IgD-negative memory B cell (primary cell): ENCODE measurements around the gene BCL2. TPM values are rescaled to one million over a fixed set of nuclear protein-coding genes. Genes with fewer than 3 reads are reported as not detected.

Experiments
- H3K27ac Mint-ChIP-seq, 3 donors: one replicate each; pipeline ENCODE4 v1.8.0; 2020 to 2022; ENCODE audit warnings: mild to moderate bottlenecking in 3 of 3, mixed read lengths in 3 of 3, moderate library complexity in 1 of 3
- H3K27me3 Mint-ChIP-seq: one replicate; pipeline ENCODE4 v1.8.0; 2021; ENCODE audit warnings: mixed read lengths
- H3K36me3 Mint-ChIP-seq: one replicate; pipeline ENCODE4 v1.8.0; 2020; ENCODE audit warnings: mild to moderate bottlenecking, mixed read lengths
- H3K4me1 Mint-ChIP-seq, 3 donors: one replicate each; pipeline ENCODE4 v1.8.0; 2020 to 2022; ENCODE audit warnings: mixed read lengths in 3 of 3, mild to moderate bottlenecking in 1 of 3
- H3K4me3 Mint-ChIP-seq, 4 donors: one replicate each; pipeline ENCODE4 v1.8.0; 2020 to 2022; ENCODE audit warnings: mild to moderate bottlenecking in 4 of 4, mixed read lengths in 4 of 4, moderate library complexity in 3 of 4
- H3K9me3 Mint-ChIP-seq, 3 donors: one replicate each; pipeline ENCODE4 v1.8.0; 2020 to 2021; ENCODE audit warnings: mixed read lengths in 3 of 3, mild to moderate bottlenecking in 1 of 3
- polyA plus RNA-seq: library from polyadenylated mRNA; unstranded; fragments of 300-500 nt; fragmentation: Illumina TruSeq; gene quantifications from one replicate; pipeline ENCODE4 v1.2.3, GENCODE V29; 2021

Gene BCL2
- polyA plus RNA-seq, 1 donor from 2014 or later, result 36.2 TPM

DNA sequence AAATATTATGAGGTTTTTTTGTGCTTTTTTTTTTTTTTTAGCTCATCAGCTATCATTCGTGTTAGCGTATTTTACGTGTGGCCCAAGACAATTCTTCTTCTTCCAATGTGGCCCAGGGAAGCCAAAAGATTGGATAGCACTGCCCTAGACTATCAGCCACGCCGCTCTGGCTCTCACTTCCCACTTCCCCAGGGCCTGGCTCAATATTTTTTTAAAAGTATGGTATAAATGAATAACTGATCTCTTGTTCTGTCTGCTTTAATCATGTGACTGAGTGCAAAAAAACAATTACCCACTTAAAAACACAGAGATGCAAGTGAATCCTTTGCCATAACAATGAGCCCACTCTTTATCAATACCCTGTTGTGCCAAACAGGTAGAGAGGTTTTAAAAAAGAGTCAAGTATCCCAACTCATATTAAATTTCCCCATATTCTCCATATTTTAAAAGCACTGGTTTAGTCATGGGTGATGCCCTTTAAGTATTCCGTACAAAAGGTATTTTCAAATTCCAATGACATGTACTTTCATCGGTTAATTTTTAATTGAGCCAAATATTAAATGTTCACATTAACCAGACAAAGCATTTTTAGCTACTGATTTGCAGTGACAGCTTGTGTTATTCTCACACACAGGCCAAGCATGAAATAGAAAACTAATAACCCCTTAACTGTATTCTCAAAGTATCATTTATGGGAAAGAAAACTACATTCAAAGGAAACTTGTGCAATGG is 12.6 kb downstream of the BCL2 start:
- H3K27me3 Mint-ChIP-seq, result no peaks in the 10 kb centered on the region
- peaks cover 63 to 77% (median 76%) of the 10 kb centered on the region in 3 donors for H3K4me1 Mint-ChIP-seq

GRCh38 chr18:63306249-63306648 is 13.3 kb downstream of the BCL2 start:
- Mint-ChIP-seq H3K4me3 (peak overlapping the region in 2 of 4 donors; percentile 20 to 59), H3K4me1 (peaks cover 64 to 76% (median 75%) of the 10 kb centered on the region in 3 donors), H3K9me3 (no peaks in the 10 kb centered on the region), H3K27me3 (no peaks in the 10 kb centered on the region), H3K27ac (peak overlapping the region in 2 of 3 donors; percentile 44 to 67), H3K36me3 (peaks cover 8% of the 10 kb centered on the region)

More for the DNA sequence above, 12.6 kb downstream of the BCL2 start:
- peak overlapping the region in 2 of 3 donors; percentile 60 to 73 for H3K27ac Mint-ChIP-seq
- no peaks in the 10 kb centered on the region for H3K9me3 Mint-ChIP-seq
- peaks cover 8% of the 10 kb centered on the region for H3K36me3 Mint-ChIP-seq
- peak overlapping the region in 1 of 4 donors; percentile 36 for H3K4me3 Mint-ChIP-seq

- peak overlapping the region; percentile 29 to 92 (median 73) for H3K27ac Mint-ChIP-seq
- H3K4me3 Mint-ChIP-seq, result peak overlapping the region in 2 of 4 donors; percentile 15 to 47
- no peaks in the 10 kb centered on the region for H3K27me3 Mint-ChIP-seq
- peaks cover 10% of the 10 kb centered on the region for H3K36me3 Mint-ChIP-seq
- no peaks in the 10 kb centered on the region for H3K9me3 Mint-ChIP-seq
- peaks cover 66 to 83% (median 81%) of the 10 kb centered on the region in 3 donors for H3K4me1 Mint-ChIP-seq
These were observed 16.0 kb downstream of the BCL2 start for GRCh38 chr18:63303547-63303946.

- peaks cover 10% of the 10 kb centered on the region for H3K36me3 Mint-ChIP-seq
- H3K9me3 Mint-ChIP-seq, result no peaks in the 10 kb centered on the region
- no peaks in the 10 kb centered on the region for H3K27me3 Mint-ChIP-seq
- H3K4me1 Mint-ChIP-seq, result peaks cover 61 to 82% (median 81%) of the 10 kb centered on the region in 3 donors
- peak overlapping the region; percentile 13 to 70 (median 19) for H3K4me3 Mint-ChIP-seq
- peak overlapping the region; percentile 58 to 67 (median 59) for H3K27ac Mint-ChIP-seq
These were observed 16.7 kb downstream of the BCL2 start for GRCh38 chr18:63302636-63303405.

DNA sequence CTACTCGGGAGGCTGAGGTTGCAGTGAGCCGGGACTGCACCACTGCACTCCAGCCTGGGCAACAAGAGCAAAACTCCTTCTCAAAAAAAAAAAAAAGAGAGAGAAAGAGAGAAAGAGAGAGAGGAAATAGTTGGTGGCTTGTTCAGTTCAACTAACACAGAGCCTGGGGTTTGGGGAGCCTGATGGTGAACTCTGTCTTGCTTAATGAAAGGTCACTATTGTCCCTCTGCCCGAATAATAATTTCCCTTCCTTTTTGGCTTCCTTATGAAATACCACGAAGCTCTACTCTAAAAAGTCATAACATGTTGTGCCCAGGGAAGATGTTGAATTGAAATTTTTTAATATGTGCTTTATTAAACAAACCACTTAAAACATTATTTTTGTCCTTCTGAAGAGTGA is 17.3 kb downstream of the BCL2 start:
- Mint-ChIP-seq H3K4me3 (peak overlapping the region in 3 of 4 donors; percentile 13 to 70 (median 13)), H3K36me3 (peaks cover 10% of the 10 kb centered on the region), H3K9me3 (no peaks in the 10 kb centered on the region), H3K27me3 (no peaks in the 10 kb centered on the region), H3K4me1 (peaks cover 58 to 78% (median 77%) of the 10 kb centered on the region in 3 donors), H3K27ac (peak overlapping the region; percentile 29 to 59 (median 58))

- Mint-ChIP-seq H3K36me3 (peaks cover 8% of the 10 kb centered on the region), H3K4me1 (peaks cover 55 to 72% (median 70%) of the 10 kb centered on the region in 3 donors), H3K27me3 (no peaks in the 10 kb centered on the region), H3K9me3 (no peaks in the 10 kb centered on the region), H3K4me3 (peak overlapping the region; percentile 5 to 84 (median 63)), H3K27ac (peak overlapping the region in 2 of 3 donors; percentile 50 to 58)
These were observed 18.1 kb downstream of the BCL2 start for GRCh38 chr18:63301434-63301833.

- Mint-ChIP-seq H3K27me3 (no peaks in the 10 kb centered on the region), H3K9me3 (no peaks in the 10 kb centered on the region), H3K4me1 (peaks cover 57 to 75% (median 71%) of the 10 kb centered on the region in 3 donors), H3K4me3 (peak overlapping the region in 3 of 4 donors; percentile 55 to 78 (median 74)), H3K36me3 (peaks cover 7% of the 10 kb centered on the region), H3K27ac (peak overlapping the region; percentile 58 to 86 (median 85))
These were observed 19.5 kb downstream of the BCL2 start for GRCh38 chr18:63299837-63300745.

DNA sequence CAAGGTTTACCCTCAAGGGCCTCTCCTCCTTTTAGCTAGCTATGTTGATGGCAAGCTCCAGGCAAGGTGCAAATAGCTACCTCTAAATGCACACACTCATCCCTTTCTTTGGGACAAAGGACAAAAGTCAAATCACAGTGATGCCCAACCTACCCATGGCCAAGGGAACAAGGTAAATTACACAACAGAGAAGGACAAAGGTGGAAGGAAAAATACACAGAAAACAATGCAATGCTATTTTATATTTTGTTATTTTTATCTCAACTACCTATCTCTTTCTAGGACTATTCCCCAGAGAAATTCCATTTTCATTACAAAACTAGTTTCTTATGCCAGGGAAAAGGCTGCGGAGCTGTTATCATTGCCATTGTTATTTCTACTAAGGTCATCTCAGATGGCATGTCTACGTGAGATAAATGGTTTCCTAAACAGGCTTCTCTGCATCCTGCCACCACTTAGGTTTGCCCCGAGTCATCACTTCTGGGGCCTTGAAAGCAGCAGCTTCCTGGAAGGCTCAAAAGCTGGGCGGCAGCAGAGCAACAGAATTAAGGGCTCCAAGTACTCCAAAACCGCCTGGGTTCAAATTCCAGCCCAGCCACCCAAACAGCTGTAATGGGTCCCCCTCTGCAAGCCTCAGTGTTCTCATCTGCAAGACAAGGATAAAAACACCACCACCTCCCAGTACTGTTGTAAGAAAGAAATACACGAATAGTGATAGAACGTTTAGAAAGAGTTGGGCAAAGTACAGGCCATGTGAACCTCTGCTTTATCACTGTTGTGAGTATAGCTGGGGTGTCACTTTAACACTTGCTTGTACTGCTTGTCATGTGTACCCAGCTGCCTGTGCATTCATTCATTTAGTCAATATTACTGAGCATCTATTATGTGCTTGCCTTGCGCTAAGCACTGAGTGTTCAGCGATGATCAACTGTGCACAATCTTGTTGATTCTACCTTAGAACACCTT is 20.9 kb downstream of the BCL2 start:
- Mint-ChIP-seq H3K4me1 (peaks cover 56 to 72% (median 62%) of the 10 kb centered on the region in 3 donors), H3K27me3 (no peaks in the 10 kb centered on the region), H3K27ac (peak overlapping the region; percentile 58 to 92 (median 86)), H3K4me3 (peak overlapping the region in 3 of 4 donors; percentile 55 to 78 (median 70)), H3K9me3 (no peaks in the 10 kb centered on the region), H3K36me3 (peaks cover 7% of the 10 kb centered on the region)

- Mint-ChIP-seq H3K4me3 (peak overlapping the region in 2 of 4 donors; percentile 58 to 70), H3K27me3 (no peaks in the 10 kb centered on the region), H3K27ac (peak overlapping the region in 1 of 3 donors; percentile 58), H3K36me3 (peaks cover 7% of the 10 kb centered on the region), H3K9me3 (no peaks in the 10 kb centered on the region), H3K4me1 (peaks cover 56 to 75% (median 63%) of the 10 kb centered on the region in 3 donors)
These were observed 21.7 kb downstream of the BCL2 start for GRCh38 chr18:63297687-63298399.

- Mint-ChIP-seq H3K9me3 (no peaks in the 10 kb centered on the region), H3K27ac (peak overlapping the region in 2 of 3 donors; percentile 85 to 87), H3K27me3 (no peaks in the 10 kb centered on the region), H3K4me1 (peaks cover 45 to 73% (median 54%) of the 10 kb centered on the region in 3 donors), H3K36me3 (no peaks in the 10 kb centered on the region), H3K4me3 (peak overlapping the region; percentile 55 to 80 (median 67))
These were observed 25.6 kb downstream of the BCL2 start for GRCh38 chr18:63293935-63294334.

DNA sequence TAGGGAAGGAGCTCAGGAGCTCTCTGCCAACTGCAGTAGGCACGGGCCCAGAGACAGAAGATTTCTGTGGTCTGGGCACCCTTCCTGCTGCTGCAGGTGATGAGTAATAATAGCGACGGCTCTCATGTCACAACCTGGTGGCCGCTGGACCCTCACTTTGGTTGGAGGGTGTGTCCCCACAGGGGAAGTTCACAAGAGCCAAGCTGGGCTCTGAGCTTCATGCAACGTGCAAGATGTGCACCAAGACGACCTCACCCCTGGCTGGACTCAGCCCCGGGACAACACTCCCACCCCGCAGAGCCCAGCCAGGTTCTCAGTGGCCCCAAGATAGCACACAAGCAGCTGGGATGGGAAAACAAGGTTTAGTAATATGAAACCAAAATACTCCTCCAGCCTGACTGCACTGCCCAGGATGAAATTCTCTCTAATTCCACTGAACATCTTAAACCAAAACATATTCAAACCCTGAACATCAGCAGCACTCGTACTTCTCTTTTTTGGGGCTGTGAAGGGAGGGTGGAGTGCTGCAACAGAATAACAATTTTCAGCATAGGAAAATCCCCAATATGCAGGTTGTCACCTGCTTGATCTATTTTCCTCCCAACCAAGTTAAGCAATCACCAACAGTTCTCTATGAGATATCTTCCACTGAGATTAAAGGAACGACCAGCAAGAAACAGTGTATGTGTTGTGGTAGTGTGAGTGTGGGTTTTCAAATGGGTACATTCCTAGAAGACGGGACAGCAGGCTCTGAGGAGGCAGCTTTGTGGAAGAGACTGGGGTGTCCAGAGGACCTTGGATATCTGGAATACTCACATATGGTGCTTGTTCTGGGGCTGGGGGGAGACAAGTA is 26.5 kb downstream of the BCL2 start:
- peak overlapping the region in 2 of 3 donors; percentile 85 to 87 for H3K27ac Mint-ChIP-seq
- H3K4me3 Mint-ChIP-seq, result peak overlapping the region; percentile 55 to 80 (median 71)
- H3K36me3 Mint-ChIP-seq, result no peaks in the 10 kb centered on the region
- no peaks in the 10 kb centered on the region for H3K9me3 Mint-ChIP-seq
- H3K27me3 Mint-ChIP-seq, result no peaks in the 10 kb centered on the region
- H3K4me1 Mint-ChIP-seq, result peaks cover 45 to 66% (median 49%) of the 10 kb centered on the region in 3 donors

- no peaks in the 10 kb centered on the region for H3K9me3 Mint-ChIP-seq
- H3K36me3 Mint-ChIP-seq, result peaks cover 3% of the 10 kb centered on the region
- H3K27me3 Mint-ChIP-seq, result no peaks in the 10 kb centered on the region
- peak overlapping the region in 2 of 4 donors; percentile 67 to 80 for H3K4me3 Mint-ChIP-seq
- H3K27ac Mint-ChIP-seq, result peak overlapping the region in 2 of 3 donors; percentile 85 to 87
- H3K4me1 Mint-ChIP-seq, result peaks cover 44 to 58% (median 49%) of the 10 kb centered on the region in 3 donors
These were observed 28.3 kb downstream of the BCL2 start for GRCh38 chr18:63291278-63291677.
